22Rv1 (cell line): ENCODE data around the gene NAV1.

Source experiments
- ZFX ChIP-seq: fragments of 450-650 bp; IDR thresholded peaks from 2 replicates; pipeline ENCODE4 v1.6.1; 2017; ENCODE audit warnings: antibody characterized with exemption, borderline replicate concordance
- TF ChIP-seq, protein P1 (sequence below): fragments of 450-650 bp; IDR thresholded peaks from 2 replicates; pipeline ENCODE4 v1.5.1; 2017; ENCODE audit warnings: mild to moderate bottlenecking

DNA sequence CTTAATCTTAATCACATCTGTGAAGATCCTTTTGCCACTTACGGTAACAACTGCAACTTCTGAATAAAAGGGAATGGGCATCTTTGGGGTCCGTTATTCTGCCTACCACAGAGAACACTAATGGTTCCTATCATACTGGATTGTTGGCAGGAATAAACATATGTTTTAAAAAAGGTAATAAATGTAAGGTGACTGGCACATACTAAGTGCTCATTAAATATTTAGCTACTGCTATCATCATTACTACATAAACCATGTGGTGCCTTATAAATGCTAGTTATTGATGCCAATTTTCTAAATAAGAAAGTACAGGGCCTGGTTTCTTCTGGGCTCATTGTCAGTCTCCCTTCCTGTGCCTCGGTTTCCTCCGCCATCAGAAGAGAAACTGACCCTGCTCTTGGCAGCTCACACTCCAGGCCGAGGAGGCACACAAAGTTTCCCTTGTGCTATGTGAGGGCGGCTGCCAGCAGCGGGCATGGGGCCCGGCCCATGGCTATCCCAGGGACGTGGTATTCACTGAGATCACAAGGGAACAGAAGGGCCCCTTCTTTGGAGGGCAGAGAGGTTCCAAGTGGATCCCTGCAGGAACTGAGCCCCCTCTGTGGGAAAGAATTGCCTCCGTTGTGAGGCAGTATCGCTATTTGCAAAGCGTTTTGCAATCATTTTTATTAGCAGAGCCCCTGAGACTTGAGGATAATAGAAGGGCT is 26.2 kb downstream of the NAV1 start:
- TF ChIP-seq, protein P1, sequence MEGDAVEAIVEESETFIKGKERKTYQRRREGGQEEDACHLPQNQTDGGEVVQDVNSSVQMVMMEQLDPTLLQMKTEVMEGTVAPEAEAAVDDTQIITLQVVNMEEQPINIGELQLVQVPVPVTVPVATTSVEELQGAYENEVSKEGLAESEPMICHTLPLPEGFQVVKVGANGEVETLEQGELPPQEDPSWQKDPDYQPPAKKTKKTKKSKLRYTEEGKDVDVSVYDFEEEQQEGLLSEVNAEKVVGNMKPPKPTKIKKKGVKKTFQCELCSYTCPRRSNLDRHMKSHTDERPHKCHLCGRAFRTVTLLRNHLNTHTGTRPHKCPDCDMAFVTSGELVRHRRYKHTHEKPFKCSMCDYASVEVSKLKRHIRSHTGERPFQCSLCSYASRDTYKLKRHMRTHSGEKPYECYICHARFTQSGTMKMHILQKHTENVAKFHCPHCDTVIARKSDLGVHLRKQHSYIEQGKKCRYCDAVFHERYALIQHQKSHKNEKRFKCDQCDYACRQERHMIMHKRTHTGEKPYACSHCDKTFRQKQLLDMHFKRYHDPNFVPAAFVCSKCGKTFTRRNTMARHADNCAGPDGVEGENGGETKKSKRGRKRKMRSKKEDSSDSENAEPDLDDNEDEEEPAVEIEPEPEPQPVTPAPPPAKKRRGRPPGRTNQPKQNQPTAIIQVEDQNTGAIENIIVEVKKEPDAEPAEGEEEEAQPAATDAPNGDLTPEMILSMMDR: no peak
- TF ChIP-seq ZFX: no peak
